Endothelial cell of umbilical vein (primary cell): Measurements from ENCODE around the gene TTYH3. TPM values are rescaled to one million over a fixed set of nuclear protein-coding genes. Genes with fewer than 3 reads are reported as not detected.
A peak's percentile ranks its signal among the peaks of the same experiment; 100 is the strongest.

Experiments
- BruUV-seq: library from RNA; stranded (reverse); fragments of 400-500 nt; replicated peaks from 2 replicates; lab custom pipeline; 2021; lab: Mats Ljungman, UMichigan
- CTCF ChIA-PET: fragments of 300-600, 350-600 bp; sonication (Branson Sonifier 250); formaldehyde crosslinking; loops from one replicate; lab custom pipeline; 2021; ENCODE audit warnings: antibody characterized with exemption, inconsistent platforms; lab: Charles Lee
- POLR2A ChIA-PET: fragments of 300-600, 350-600 bp; sonication (Branson Sonifier 250); formaldehyde crosslinking; loops from one replicate; lab custom pipeline; 2021; ENCODE audit warnings: antibody characterized with exemption, inconsistent platforms; lab: Charles Lee
- DNase-seq: peaks from one replicate; pipeline ENCODE4 v3.0.0-alpha.2; 2011; ENCODE audit warnings: low read depth, low spot score
- FAIRE-seq: peaks from 2 replicates; lab custom pipeline; 2011; peaks lifted over from hg19 to GRCh38; lab: Jason Lieb, UNC
- H2AFZ ChIP-seq: 2 replicates; pipeline ENCODE4 v1.6.0; 2012; ENCODE audit warnings: low read depth, low read length, control low read depth, inconsistent platforms
- H3K27ac ChIP-seq: 2 replicates; pipeline ENCODE4 v1.5.1; 2011; ENCODE audit warnings: low read depth, mild to moderate bottlenecking, control low read depth, low read length, moderate library complexity; ENCODE audit not compliant: insufficient read depth
- H3K27me3 ChIP-seq, 2 experiments: 2 replicates each; pipeline versions ENCODE4 v1.6.0 to v1.6.1; 2011; ENCODE audit warnings: low read length in 2 of 2, mixed read lengths in 1 of 2; ENCODE audit not compliant: control insufficient read depth in 2 of 2, insufficient read depth in 2 of 2
- H3K36me3 ChIP-seq, 2 experiments: 2 replicates in 1 of 2; 3 replicates in 1 of 2; pipeline ENCODE4 v1.5.1; 2011; ENCODE audit warnings: low read length in 2 of 2, mild to moderate bottlenecking in 1 of 2, moderate library complexity in 1 of 2; ENCODE audit not compliant: control insufficient read depth in 2 of 2, insufficient read depth in 2 of 2; ENCODE audit errors: extremely low read depth in 1 of 2
- H3K4me1 ChIP-seq: 3 replicates; pipeline ENCODE4 v1.5.1; 2011; ENCODE audit warnings: mild to moderate bottlenecking, low read length; ENCODE audit not compliant: control insufficient read depth, insufficient read depth; ENCODE audit errors: extremely low read depth
- H3K4me2 ChIP-seq: 2 replicates; pipeline ENCODE4 v1.6.1; 2011; ENCODE audit warnings: low read length, control low read depth, mixed read lengths; ENCODE audit not compliant: insufficient read depth
- H3K4me3 ChIP-seq, 3 experiments: fragments of 200-600 bp in 1 of 3; sonication (generic), shearing (Covaris generic) in 1 of 3; replicated peaks in 1 of 3; 2 replicates each; pipeline ENCODE4 v1.5.1; 2011 to 2016; ENCODE audit warnings: control low read depth in 3 of 3, low read length in 3 of 3, mild to moderate bottlenecking in 2 of 3, inconsistent platforms in 1 of 3, low read depth in 1 of 3, moderate library complexity in 1 of 3; ENCODE audit not compliant: insufficient read depth in 1 of 3
- H3K79me2 ChIP-seq: 2 replicates; pipeline ENCODE4 v1.6.0; 2012; ENCODE audit warnings: low read length, inconsistent platforms; ENCODE audit not compliant: control insufficient read depth, insufficient read depth
- H3K9ac ChIP-seq: replicated peaks from 2 replicates; pipeline ENCODE3; 2011; ENCODE audit warnings: low read length, control low read depth; ENCODE audit not compliant: insufficient read depth; ENCODE audit errors: extremely low read depth
- H3K9me1 ChIP-seq: replicated peaks from 3 replicates; pipeline ENCODE4 v1.6.0; 2011; ENCODE audit warnings: mild to moderate bottlenecking, low read length; ENCODE audit not compliant: control insufficient read depth, insufficient read depth; ENCODE audit errors: extremely low read depth
- H3K9me3 ChIP-seq: replicated peaks from 2 replicates; pipeline ENCODE4 v1.5.1; 2012; ENCODE audit warnings: low read length, inconsistent platforms; ENCODE audit not compliant: control insufficient read depth, insufficient read depth
- H4K20me1 ChIP-seq: replicated peaks from 2 replicates; pipeline ENCODE3; 2011; ENCODE audit warnings: mild to moderate bottlenecking, low read length; ENCODE audit not compliant: control insufficient read depth, insufficient read depth; ENCODE audit errors: extremely low read depth
- EZH2 ChIP-seq: IDR thresholded peaks from 2 replicates; pipeline ENCODE4 v1.6.1; 2012; ENCODE audit warnings: borderline replicate concordance, low read depth, mild to moderate bottlenecking, moderate library complexity, low read length, inconsistent platforms; ENCODE audit not compliant: severe bottlenecking
- dilution Hi-C: fragments of 300-500 bp; cut with MboI; formaldehyde crosslinking; loops from one replicate; pipeline ENCODE4 v1.15.0; 2019; ENCODE audit warnings: low sequenced_read_pairs; ENCODE audit not compliant: extremely low pct_ligation_motif_present
- intact Hi-C: fragments of 100-400 bp; cut with micrococcal nuclease; formaldehyde crosslinking; loops from one replicate; pipeline ENCODE4 v1.10.0; 2022
- polyA plus RNA-seq, 4 experiments: library from polyadenylated mRNA; depleted of rRNA in 3 of 4; stranded (reverse) in 3 of 4; unstranded in 1 of 4; fragments of >200 nt; gene quantifications; 2 replicates each; pipeline versions ENCODE4 v1.2.1 to v1.2.3, GENCODE V29; 2011 to 2012; ENCODE audit warnings: missing spikeins in 1 of 4
- total RNA-seq: library from RNA; stranded (reverse); gene quantifications from 2 replicates; pipeline ENCODE4 v1.2.3, GENCODE V29; 2021
- TF ChIP-seq, protein P1 (sequence below): IDR thresholded peaks from 2 replicates; pipeline ENCODE4 v1.6.1; 2011; ENCODE audit not compliant: insufficient read depth, insufficient read length
- TF ChIP-seq, protein P2 (sequence below), 2 donors: IDR thresholded peaks; 1 replicate in 1 of 2; 2 replicates in 1 of 2; pipeline ENCODE4 v1.5.1; 2011; ENCODE audit warnings: low read length in 2 of 2, mild to moderate bottlenecking in 2 of 2, moderate library complexity in 2 of 2, control low read depth in 1 of 2, inconsistent platforms in 1 of 2, low read depth in 1 of 2; ENCODE audit not compliant: insufficient read depth in 1 of 2; ENCODE audit errors: extremely low read depth in 1 of 2

The TTYH3 gene
- total and polyA plus RNA-seq, 2 donors (not counting 3 experiments of a cell fraction or from before 2014, with no cell fraction given): 143 to 280 TPM

DNA sequence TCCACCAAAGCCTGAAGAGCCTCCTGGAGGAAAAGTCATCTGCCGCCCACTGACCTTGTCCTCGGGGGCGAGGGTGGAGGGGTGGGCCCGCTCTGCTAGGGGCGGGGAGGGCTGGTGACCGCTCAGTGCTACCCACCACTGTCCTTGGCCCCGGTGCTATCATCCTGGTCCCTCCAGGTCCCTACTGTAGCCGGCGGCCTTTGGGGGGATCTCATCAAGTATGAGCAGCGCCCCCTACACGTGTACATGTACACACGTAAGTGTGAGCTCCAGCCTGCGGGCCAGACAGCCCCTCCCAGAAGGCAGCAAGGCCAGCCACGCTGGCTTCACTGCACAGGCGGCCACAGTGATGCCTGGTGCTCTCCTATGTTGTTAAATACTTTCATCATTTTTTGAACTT, 19.6 kb downstream of the TTYH3 start:
- H3K4me3 ChIP-seq: no peak overlapping the region
- no peak overlapping the region for H2AFZ ChIP-seq
- H3K4me1 ChIP-seq: no peaks in the 10 kb centered on the region
- H3K9me1 ChIP-seq: no peaks in the 10 kb centered on the region
- H3K36me3 ChIP-seq: peaks cover 18 to 43% of the 10 kb centered on the region in 2 experiments
- H3K79me2 ChIP-seq: peaks cover 3% of the 10 kb centered on the region
- no TSS peak for BruUV-seq
- no peaks in the 10 kb centered on the region for H3K27me3 ChIP-seq
- no peaks in the 10 kb centered on the region for H3K9me3 ChIP-seq
- dilution Hi-C loops: no loop called here
- intact Hi-C loops: no loop called here
- no peak for DNase-seq
- no peak overlapping the region for H3K4me2 ChIP-seq
- CTCF ChIA-PET: interaction anchor here (0.6 to 1.8 kb wide), 5 partner anchors 8 to 44 kb away, joined by 4 to 16 read pairs (median 5); no protein-coding TSS in a partner anchor
- H3K9ac ChIP-seq: no peak overlapping the region
- TF ChIP-seq, protein P1, sequence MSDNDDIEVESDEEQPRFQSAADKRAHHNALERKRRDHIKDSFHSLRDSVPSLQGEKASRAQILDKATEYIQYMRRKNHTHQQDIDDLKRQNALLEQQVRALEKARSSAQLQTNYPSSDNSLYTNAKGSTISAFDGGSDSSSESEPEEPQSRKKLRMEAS: no peak
- TF ChIP-seq, protein P2, sequence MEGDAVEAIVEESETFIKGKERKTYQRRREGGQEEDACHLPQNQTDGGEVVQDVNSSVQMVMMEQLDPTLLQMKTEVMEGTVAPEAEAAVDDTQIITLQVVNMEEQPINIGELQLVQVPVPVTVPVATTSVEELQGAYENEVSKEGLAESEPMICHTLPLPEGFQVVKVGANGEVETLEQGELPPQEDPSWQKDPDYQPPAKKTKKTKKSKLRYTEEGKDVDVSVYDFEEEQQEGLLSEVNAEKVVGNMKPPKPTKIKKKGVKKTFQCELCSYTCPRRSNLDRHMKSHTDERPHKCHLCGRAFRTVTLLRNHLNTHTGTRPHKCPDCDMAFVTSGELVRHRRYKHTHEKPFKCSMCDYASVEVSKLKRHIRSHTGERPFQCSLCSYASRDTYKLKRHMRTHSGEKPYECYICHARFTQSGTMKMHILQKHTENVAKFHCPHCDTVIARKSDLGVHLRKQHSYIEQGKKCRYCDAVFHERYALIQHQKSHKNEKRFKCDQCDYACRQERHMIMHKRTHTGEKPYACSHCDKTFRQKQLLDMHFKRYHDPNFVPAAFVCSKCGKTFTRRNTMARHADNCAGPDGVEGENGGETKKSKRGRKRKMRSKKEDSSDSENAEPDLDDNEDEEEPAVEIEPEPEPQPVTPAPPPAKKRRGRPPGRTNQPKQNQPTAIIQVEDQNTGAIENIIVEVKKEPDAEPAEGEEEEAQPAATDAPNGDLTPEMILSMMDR (IDR thresholded peaks at IDR 0.05; ENCODE audit: extremely low read depth in 1 of 2, insufficient read depth in 1 of 2, low read depth in 1 of 2, low read length in 2 of 2): peak in 1 of 2 donors; percentile 22
- no peak overlapping the region for H3K27ac ChIP-seq
- POLR2A ChIA-PET: no interaction called here
- no peak for FAIRE-seq
- no peaks in the 10 kb centered on the region for H4K20me1 ChIP-seq

DNA sequence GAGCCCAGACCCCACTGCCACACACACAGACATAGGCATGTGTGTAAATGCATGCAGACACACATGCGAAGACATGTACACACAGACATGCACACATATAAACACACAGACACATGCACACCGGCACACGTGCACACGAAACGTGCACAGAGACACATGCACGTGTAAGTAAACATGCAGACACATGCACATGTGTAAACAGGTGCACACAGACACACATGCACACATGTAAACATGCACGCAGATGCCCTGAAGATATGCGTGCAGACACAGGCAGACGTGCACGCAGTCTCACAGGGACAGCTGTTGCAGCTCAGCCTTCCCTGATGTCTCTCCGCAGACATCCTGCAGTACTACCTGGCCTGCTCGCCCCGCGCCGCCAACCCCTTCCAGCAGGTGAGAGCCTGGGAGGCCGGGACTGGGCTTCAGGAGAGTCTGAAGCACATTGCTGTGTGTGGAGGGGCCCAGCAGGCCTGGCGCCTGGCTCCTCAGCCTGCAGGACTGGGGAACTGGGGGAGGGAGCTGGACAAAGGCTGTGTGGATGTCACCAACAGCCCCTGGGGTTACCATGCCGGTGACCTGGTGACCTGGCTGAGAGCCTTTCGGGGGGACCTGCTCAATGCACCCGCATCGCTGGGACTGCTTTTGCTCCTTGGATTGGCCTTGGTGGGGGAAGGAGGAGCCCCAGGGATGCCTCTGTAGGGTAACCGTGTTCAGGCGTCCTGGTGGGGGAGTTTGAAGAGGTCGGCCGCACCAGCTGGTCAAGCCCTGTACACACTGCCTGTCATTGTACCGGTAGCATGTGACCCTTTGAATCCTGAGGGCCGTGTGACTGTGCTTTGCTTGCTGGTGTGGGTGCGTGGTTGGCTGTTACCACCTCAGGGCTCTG, 20.3 kb downstream of the TTYH3 start:
- Histone ChIP-seq H3K9me3 (no peaks in the 10 kb centered on the region), H3K4me2 (no peak overlapping the region), H3K27ac (no peak overlapping the region), H3K4me3 (no peak overlapping the region), H3K4me1 (no peaks in the 10 kb centered on the region), H3K9me1 (no peaks in the 10 kb centered on the region), H4K20me1 (no peaks in the 10 kb centered on the region), H3K79me2 (no peaks in the 10 kb centered on the region), H3K9ac (no peak overlapping the region), H3K27me3 (no peaks in the 10 kb centered on the region), H3K36me3 (peaks cover 19 to 47% of the 10 kb centered on the region in 2 experiments), H2AFZ (no peak overlapping the region)
- DNase-seq: no peak
- intact Hi-C loops (no loop called here), dilution Hi-C loops (no loop called here)
- POLR2A ChIA-PET: no interaction called here
- no peak for FAIRE-seq
- BruUV-seq: no TSS peak
- no peak for TF ChIP-seq EZH2
- TF ChIP-seq, protein P1: peak; percentile 48
- CTCF ChIA-PET: interaction anchor here (0.6 to 1.8 kb wide), 5 partner anchors 8 to 45 kb away, joined by 4 to 16 read pairs (median 5); no protein-coding TSS in a partner anchor
